ENCODE measurements around the gene PLPP2.

- TF ChIP-seq KLF16 (CRISPR knock-in tag; IDR thresholded peaks at IDR 0.05) (no peak), ZSCAN5A (CRISPR knock-in tag; IDR thresholded peaks at IDR 0.05; ENCODE audit: borderline replicate concordance) (no peak), NFRKB (IDR thresholded peaks at IDR 0.05) (no peak), JUNB (CRISPR knock-in tag; IDR thresholded peaks at IDR 0.05; ENCODE audit: borderline replicate concordance) (no peak), SP1 (IDR thresholded peaks at IDR 0.05) (no peak), SP1 (CRISPR knock-in tag; IDR thresholded peaks at IDR 0.05) (no peak), CTCF (CRISPR knock-in tag; IDR thresholded peaks at IDR 0.05) (no peak), EZH2 (conservative IDR thresholded peaks at IDR 0.05; ENCODE audit: low read depth, low read length) (no peak), PITX1 (CRISPR knock-in tag; IDR thresholded peaks at IDR 0.05) (no peak), SRF (IDR thresholded peaks at IDR 0.05; ENCODE audit: low read depth, low read length) (no peak)
Observed at GRCh38 chr19:291006-291521, at the start of gene PLPP2.
